K562 (cell line): ENCODE results near the gene CLPSL1.

Experiments
- BCLAF1 ChIP-seq, 2 experiments: fragments of 450-650 bp in 1 of 2; IDR thresholded peaks; 2 replicates each; pipeline ENCODE4 v1.6.1; 2011 to 2017; ENCODE audit warnings: low read depth in 2 of 2, antibody characterized with exemption in 1 of 2, borderline replicate concordance in 1 of 2, low read length in 1 of 2, mild to moderate bottlenecking in 1 of 2, mixed read lengths in 1 of 2; ENCODE audit not compliant: control insufficient read depth in 1 of 2
- C11orf30 ChIP-seq: fragments of 450-650 bp; IDR thresholded peaks from 2 replicates; pipeline ENCODE4 v1.6.1; 2016; ENCODE audit warnings: low read depth, mild to moderate bottlenecking
- CHCHD3 ChIP-seq: fragments of 250-450 bp; sonication (Bioruptor Pico); IDR thresholded peaks from 2 replicates; pipeline ENCODE4 v2.1.2; 2022; ENCODE audit warnings: mild to moderate bottlenecking
- CHD2 ChIP-seq: IDR thresholded peaks from 2 replicates; pipeline ENCODE4 v1.6.1; 2011; ENCODE audit warnings: low read depth, low read length
- CTCF ChIP-seq, 3 experiments: IDR thresholded peaks in 2 of 3; conservative IDR thresholded peaks in 1 of 3; 2 replicates each; pipeline ENCODE4 v1.5.1; 2011 to 2012; ENCODE audit warnings: low read length in 3 of 3, mild to moderate bottlenecking in 3 of 3, control low read depth in 2 of 3, improper control_type of control experiment in 1 of 3, inconsistent platforms in 1 of 3, low read depth in 1 of 3, mixed read lengths in 1 of 3, moderate library complexity in 1 of 3; ENCODE audit not compliant: insufficient read depth in 2 of 3
- JUNB ChIP-seq: fragments of 450-650 bp; formaldehyde crosslinking; conservative IDR thresholded peaks from 2 replicates; pipeline ENCODE4 v1.4.0; 2020; ENCODE audit warnings: mild to moderate bottlenecking
- NR3C1 ChIP-seq: sonication (generic); formaldehyde crosslinking; IDR thresholded peaks from 2 replicates; pipeline ENCODE4 v1.8.1; 2022; ENCODE audit warnings: missing genetic modification reagents
- POLR2AphosphoS5 ChIP-seq: IDR thresholded peaks from 2 replicates; pipeline ENCODE4 v1.6.1; 2011; ENCODE audit warnings: mild to moderate bottlenecking, low read depth, low read length, moderate library complexity; ENCODE audit not compliant: control insufficient read depth, insufficient read depth
- RFX5 ChIP-seq: IDR thresholded peaks from 2 replicates; pipeline ENCODE4 v1.6.1; 2011; ENCODE audit warnings: low read depth, mild to moderate bottlenecking, improper control_type of control experiment, low read length
- ZNF124 ChIP-seq: sonication (generic); formaldehyde crosslinking; IDR thresholded peaks from 2 replicates; pipeline ENCODE4 v1.8.1; 2022; ENCODE audit warnings: missing genetic modification reagents

GRCh38 chr6:35798706-35799105 lies 17.9 kb downstream of the CLPSL1 start:
- TF ChIP-seq CTCF (IDR thresholded peaks at IDR 0.05 in 2 of 3, conservative IDR thresholded peaks at IDR 0.05 in 1 of 3; ENCODE audit: insufficient read depth in 2 of 3, low read depth in 1 of 3, low read length in 3 of 3) = no peak
- no peak for TF ChIP-seq C11orf30
- no peak for TF ChIP-seq ZNF124 (CRISPR knock-in tag)
- TF ChIP-seq JUNB (CRISPR knock-in tag) = no peak
- TF ChIP-seq CHD2 = no peak
- no peak for TF ChIP-seq NR3C1 (CRISPR knock-in tag)
- no peak for TF ChIP-seq POLR2AphosphoS5
- TF ChIP-seq BCLAF1 (IDR thresholded peaks at IDR 0.05; ENCODE audit: borderline replicate concordance in 1 of 2, control insufficient read depth in 1 of 2, low read depth in 2 of 2, low read length in 1 of 2) = no peak
- TF ChIP-seq RFX5 = no peak
- no peak for TF ChIP-seq CHCHD3 (CRISPR knock-in tag)
